HT1080 (cell line): ENCODE results near the gene OPRL1. TPM values are rescaled to one million over a fixed set of nuclear protein-coding genes. Genes with fewer than 3 reads are reported as not detected.

Source experiments
- DNase-seq: peaks from one replicate; pipeline ENCODE4 v3.0.0-alpha.2; 2015; ENCODE audit warnings: low read depth
- polyA plus RNA-seq, 2 experiments: library from polyadenylated mRNA; depleted of rRNA; stranded (reverse); fragments of >200 nt; gene quantifications; 2 replicates each; pipeline ENCODE4 v1.2.3, GENCODE V29; 2015
- total RNA-seq: library from RNA; depleted of rRNA; stranded (reverse); fragments of >200 nt; shearing (Covaris generic); gene quantifications from 2 replicates; pipeline ENCODE4 v1.2.3, GENCODE V29; 2014; rRNA removed

The OPRL1 gene
- 0.33 and 0.43 TPM in 2 replicates for total RNA-seq
- 0.19 and 0.26 TPM in 2 replicates for polyA plus RNA-seq (2015; cell fraction: cytosol; rRNA removed)
- polyA plus RNA-seq (2015; cell fraction: nucleus; rRNA removed), result 0.27 and 1.0 TPM in 2 replicates

GRCh38 chr20:64080013-64080812 is at the start of gene OPRL1:
OPRL1 (plus strand) TSS chr20:64080082; CDS start chr20:64092721, 12,639 bp downstream.
- DNase-seq, result no peak

- no peak for DNase-seq
Measured at GRCh38 chr20:64030371-64031134, 49.3 kb upstream of the OPRL1 start.

GRCh38 chr20:64031822-64032314 is 48.0 kb upstream of the OPRL1 start:
- no peak for DNase-seq

GRCh38 chr20:64032706-64033624 is 46.9 kb upstream of the OPRL1 start:
- DNase-seq, result no peak

GRCh38 chr20:64033981-64034493 is 45.8 kb upstream of the OPRL1 start:
- no peak for DNase-seq

GRCh38 chr20:64035066-64035932 is 44.6 kb upstream of the OPRL1 start:
- no peak for DNase-seq

GRCh38 chr20:64035933-64036345 is 43.9 kb upstream of the OPRL1 start, which contains the start of gene C20orf204:
C20orf204 (plus strand) TSS chr20:64036182; CDS start chr20:64036324, 142 bp downstream.
- DNase-seq, result no peak

GRCh38 chr20:64036346-64037198 is 43.3 kb upstream of the OPRL1 start:
- peak; percentile 19 for DNase-seq

- no peak for DNase-seq
Measured at GRCh38 chr20:64037199-64037497, 42.7 kb upstream of the OPRL1 start.

- DNase-seq, result no peak
Measured at GRCh38 chr20:64037498-64038213, 42.2 kb upstream of the OPRL1 start.

GRCh38 chr20:64038224-64038564 is 41.7 kb upstream of the OPRL1 start:
- DNase-seq, result no peak

GRCh38 chr20:64038565-64039292 is 41.2 kb upstream of the OPRL1 start:
- peak; percentile 57 for DNase-seq

GRCh38 chr20:64039293-64040160 is 40.4 kb upstream of the OPRL1 start:
- no peak for DNase-seq

- no peak for DNase-seq
Measured at GRCh38 chr20:64040231-64041039, 39.4 kb upstream of the OPRL1 start.

- DNase-seq, result no peak
Measured at GRCh38 chr20:64041040-64041780, 38.7 kb upstream of the OPRL1 start.
